K562 (cell line): Measurements from ENCODE around the gene KLK13. TPM values are rescaled to one million over a fixed set of nuclear protein-coding genes. Genes with fewer than 3 reads are reported as not detected.

Experiments used
- ATAC-seq: fragments of 200-7000 bp; cut with Tn5 transposase; 3 replicates; pipeline ENCODE4 v1.9.1; 2020; ENCODE audit warnings: moderate library complexity
- BruUV-seq: library from RNA; stranded (reverse); fragments of 400-500 nt; replicated peaks from 2 replicates; lab custom pipeline; 2021; lab: Mats Ljungman, UMichigan
- CTCF ChIA-PET: fragments of 300-600 bp; formaldehyde crosslinking; extraction: SDS; loops from one replicate; lab custom pipeline; 2021; ENCODE audit warnings: low intra/inter-chr PET ratio; lab: Yijun Ruan, JAX
- POLR2A ChIA-PET: fragments of 300-600, 350-650 bp; sonication (Branson Sonifier 250); formaldehyde crosslinking; extraction: SDS; loops from one replicate; lab custom pipeline; 2021; ENCODE audit warnings: antibody characterized with exemption, inconsistent platforms; lab: Yijun Ruan, JAX
- DNase-seq, 4 experiments: peaks; one replicate each; pipeline versions ENCODE4 v3.0.0 to v3.0.0-alpha.2; 2011 to 2018; ENCODE audit warnings: low spot score in 3 of 4, mixed read lengths in 3 of 4; ENCODE audit errors: extremely low read depth in 1 of 4
- FAIRE-seq: peaks from 2 replicates; lab custom pipeline; 2011; peaks lifted over from hg19 to GRCh38; lab: Jason Lieb, UNC
- H2AFZ ChIP-seq: 2 replicates; pipeline ENCODE4 v1.6.0; 2011; ENCODE audit warnings: low read depth, low read length, control low read depth, inconsistent platforms
- H3K27ac ChIP-seq: fragments of 200-600 bp; 3 replicates; pipeline ENCODE4 v1.8.0; 2011; ENCODE audit warnings: low read depth, mild to moderate bottlenecking, control low read depth, inconsistent platforms, low read length, moderate library complexity, mixed read lengths; ENCODE audit errors: extremely low read depth
- H3K27me3 ChIP-seq, 2 experiments: fragments of 300-600 bp in 1 of 2; 2 replicates in 1 of 2; 3 replicates in 1 of 2; pipeline versions ENCODE4 v1.6.0 to v1.8.0; 2011; ENCODE audit warnings: inconsistent platforms in 2 of 2, low read length in 2 of 2, mild to moderate bottlenecking in 1 of 2, mixed read lengths in 1 of 2, moderate library complexity in 1 of 2; ENCODE audit not compliant: control insufficient read depth in 2 of 2, insufficient read depth in 2 of 2
- H3K36me3 ChIP-seq: fragments of 300-600 bp; 3 replicates; pipeline ENCODE4 v1.8.0; 2011; ENCODE audit warnings: mild to moderate bottlenecking, low read length, inconsistent platforms; ENCODE audit not compliant: control insufficient read depth, insufficient read depth
- H3K4me1 ChIP-seq, 2 experiments: fragments of 200-600 bp in 1 of 2; replicated peaks in 1 of 2; 2 replicates in 1 of 2; 3 replicates in 1 of 2; pipeline versions ENCODE4 v1.5.1 to v1.8.0; 2011; ENCODE audit warnings: inconsistent platforms in 2 of 2, low read length in 2 of 2, mild to moderate bottlenecking in 1 of 2, mixed read lengths in 1 of 2, moderate library complexity in 1 of 2; ENCODE audit not compliant: control insufficient read depth in 2 of 2, insufficient read depth in 2 of 2
- H3K4me2 ChIP-seq: 2 replicates; pipeline ENCODE4 v1.6.1; 2011; ENCODE audit warnings: low read length, control low read depth, inconsistent platforms, mixed read lengths; ENCODE audit not compliant: insufficient read depth
- H3K4me3 ChIP-seq: fragments of 200-600 bp; sonication (generic), shearing (Covaris generic); 2 replicates; pipeline ENCODE4 v1.5.1; 2016; ENCODE audit warnings: control low read depth, inconsistent platforms
- H3K79me2 ChIP-seq: fragments of 200-600 bp; 3 replicates; pipeline ENCODE4 v1.8.0; 2011; ENCODE audit warnings: low read length, inconsistent platforms; ENCODE audit not compliant: control insufficient read depth, insufficient read depth
- H3K9ac ChIP-seq, 2 experiments: 2 replicates each; pipeline versions ENCODE4 v1.6.0 to v1.6.1; 2011; ENCODE audit warnings: low read depth in 2 of 2, low read length in 2 of 2, control low read depth in 1 of 2, inconsistent platforms in 1 of 2, mild to moderate bottlenecking in 1 of 2, mixed read lengths in 1 of 2; ENCODE audit not compliant: insufficient read depth in 1 of 2
- H3K9me1 ChIP-seq: one replicate; pipeline ENCODE4 v1.6.0; 2011; ENCODE audit warnings: inconsistent platforms, mild to moderate bottlenecking, low read length, moderate library complexity; ENCODE audit not compliant: control insufficient read depth, insufficient read depth
- H3K9me3 ChIP-seq: replicated peaks from 2 replicates; pipeline ENCODE4 v1.5.1; 2011; ENCODE audit warnings: low read depth, low read length, inconsistent platforms; ENCODE audit not compliant: control insufficient read depth, insufficient read depth
- H4K20me1 ChIP-seq: replicated peaks from 2 replicates; pipeline ENCODE4 v1.6.1; 2011; ENCODE audit warnings: low read length, inconsistent platforms, mixed read lengths; ENCODE audit not compliant: control insufficient read depth, insufficient read depth
- CAMTA2 ChIP-seq: fragments of 250-450 bp; sonication (Bioruptor Pico); conservative IDR thresholded peaks from 2 replicates; pipeline ENCODE4 v1.5.1; 2022
- DNMT1 ChIP-seq: fragments of 450-650 bp; IDR thresholded peaks from 2 replicates; pipeline ENCODE4 v1.6.1; 2016; ENCODE audit warnings: antibody characterized with exemption, mild to moderate bottlenecking
- HLTF ChIP-seq: fragments of 450-650 bp; IDR thresholded peaks from 2 replicates; pipeline ENCODE4 v1.6.1; 2016
- JUN ChIP-seq, 2 experiments: sonication (generic) in 1 of 2; formaldehyde crosslinking in 1 of 2; IDR thresholded peaks; 2 replicates each; pipeline versions ENCODE4 v1.6.1 to v1.8.0; 2012 to 2022; ENCODE audit warnings: borderline replicate concordance in 2 of 2, mild to moderate bottlenecking in 2 of 2, improper control_type of control experiment in 1 of 2, low read depth in 1 of 2, low read length in 1 of 2, missing genetic modification reagents in 1 of 2
- NFE2 ChIP-seq: IDR thresholded peaks from 2 replicates; pipeline ENCODE4 v1.6.1; 2014; ENCODE audit warnings: antibody characterized with exemption, low read depth
- NR2C1 ChIP-seq, 2 experiments: fragments of 450-650 bp; IDR thresholded peaks; 2 replicates each; pipeline ENCODE4 v1.6.1; 2017; ENCODE audit warnings: mild to moderate bottlenecking in 2 of 2, antibody characterized with exemption in 1 of 2, inconsistent platforms in 1 of 2, missing compliant biosample characterization in 1 of 2, missing genetic modification characterization in 1 of 2
- POLR2AphosphoS2 ChIP-seq: IDR thresholded peaks from 2 replicates; pipeline ENCODE4 v1.6.1; 2012; ENCODE audit warnings: low read length, improper control_type of control experiment
- RBM15 ChIP-seq: fragments of 200-400 bp; formaldehyde crosslinking; IDR thresholded peaks from 2 replicates; pipeline ENCODE4 v1.6.1; 2018; ENCODE audit warnings: mild to moderate bottlenecking, low read length, moderate library complexity; ENCODE audit not compliant: insufficient read depth
- SRSF1 ChIP-seq: fragments of 200-400 bp; formaldehyde crosslinking; IDR thresholded peaks from 2 replicates; pipeline ENCODE4 v1.6.1; 2017; ENCODE audit warnings: mild to moderate bottlenecking, low read depth, low read length, moderate library complexity
- SUPT5H ChIP-seq: fragments of 450-650 bp; IDR thresholded peaks from 2 replicates; pipeline ENCODE4 v1.6.1; 2016
- ZNF175 ChIP-seq: fragments of 200-800 bp; sonication (Bioruptor generic); IDR thresholded peaks from 2 replicates; pipeline ENCODE4 v1.6.1; 2016; ENCODE audit warnings: low read depth, mild to moderate bottlenecking, missing genetic modification characterization, missing compliant biosample characterization
- ZNF311 ChIP-seq: fragments of 250-450 bp; sonication (Bioruptor Pico); IDR thresholded peaks from 2 replicates; pipeline ENCODE4 v1.4.0; 2020; ENCODE audit warnings: mild to moderate bottlenecking, moderate library complexity
- whole genome bisulfite sequencing: fragments of 100-300 bp; shearing (Covaris generic); methylation state at CpG from one replicate; pipeline ENCODE4 v1.1.6; 2016; ENCODE audit warnings: low coverage, mixed read lengths; ENCODE audit not compliant: insufficient coverage; ENCODE audit errors: missing lambda C conversion rate; 5-methylcytosine and 5-hydroxymethylcytosine counted together
- in situ Hi-C: fragments of 300-500 bp; cut with MboI; formaldehyde crosslinking; loops from 4 replicates; pipeline ENCODE4 v1.15.0; 2018; ENCODE audit warnings: inconsistent platforms, mixed read lengths
- intact Hi-C: fragments of 100-400 bp; cut with micrococcal nuclease; formaldehyde crosslinking; loops from 2 replicates; pipeline ENCODE4 v1.14.2; 2022
- polyA plus RNA-seq, 8 experiments: library from polyadenylated mRNA; depleted of rRNA in 4 of 8; stranded (reverse) in 5 of 8; unstranded in 3 of 8; fragments of >200 nt; fragmentation: Nextera tagmentation in 2 of 8; fragmentation: Illumina TruSeq in 1 of 8; extraction: Ambion mirVana in 2 of 8; extraction: Trizol in 1 of 8; gene quantifications; 2 replicates each; pipeline versions ENCODE4 v1.2.1 to v1.2.3, GENCODE V29; 2011 to 2014; ENCODE audit warnings: inconsistent platforms in 1 of 8, missing spikeins in 1 of 8
- total RNA-seq, 7 experiments: library from RNA; depleted of rRNA in 6 of 7; stranded (reverse); fragments of >200 nt in 6 of 7; fragmentation: Illumina TruSeq in 2 of 7; extraction: Trizol in 2 of 7; gene quantifications; 2 replicates each; pipeline versions ENCODE4 v1.2.1 to v1.2.3, GENCODE V29; 2011 to 2021; ENCODE audit warnings: low replicate concordance in 1 of 7
- TF ChIP-seq, protein P1 (sequence below): fragments of 450-650 bp; IDR thresholded peaks from 2 replicates; pipeline ENCODE4 v1.6.1; 2018; ENCODE audit warnings: mild to moderate bottlenecking, low read depth; ENCODE audit not compliant: partially characterized antibody
- TF ChIP-seq, protein P2 (sequence below): fragments of 250-450 bp; sonication (Bioruptor Pico); IDR thresholded peaks from 2 replicates; pipeline ENCODE4 v1.4.0; 2020

Gene KLK13
- total and polyA plus RNA-seq, 9 of the 15 experiments (the other 6 are each of a cell fraction or from before 2014, with no cell fraction given): 0.72 to 9.0 (median 2.3) TPM

DNA sequence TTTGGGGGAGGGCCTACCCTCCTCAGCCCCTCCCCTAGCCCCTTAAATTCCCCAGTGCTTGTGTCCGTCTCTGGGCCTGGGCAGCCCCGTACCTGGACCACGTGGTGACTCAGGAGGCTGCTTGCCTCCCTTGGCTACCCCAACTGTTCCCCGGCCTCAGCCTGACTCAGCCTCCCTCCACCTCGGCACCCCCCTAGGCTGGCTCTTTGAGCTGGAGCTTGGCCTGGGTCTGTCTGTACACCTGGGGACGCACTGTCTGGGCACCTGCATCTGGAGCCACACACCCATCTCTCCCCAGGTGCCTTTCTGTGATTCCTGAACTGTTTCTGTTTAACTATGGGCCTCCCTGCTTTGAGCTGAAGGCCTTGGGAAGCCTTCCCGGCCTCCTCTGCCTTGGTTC lies 19.6 kb upstream of the KLK13 start:
- ATAC-seq: no peak
- Histone ChIP-seq H3K9ac (no peak overlapping the region), H3K4me3 (no peak overlapping the region), H3K36me3 (no peaks in the 10 kb centered on the region), H2AFZ (no peak overlapping the region), H3K27ac (no peak overlapping the region), H4K20me1 (no peaks in the 10 kb centered on the region; the same call in 1 of the 2 replicates), H3K27me3 (peaks cover 26 to 79% of the 10 kb centered on the region in 2 experiments; a peak in 4 of 5 replicates), H3K79me2 (no peaks in the 10 kb centered on the region), H3K4me2 (no peak overlapping the region), H3K4me1 (peaks cover 0 to 6% of the 10 kb centered on the region in 2 experiments; a peak in 2 of 5 replicates), H3K9me1 (no peaks in the 10 kb centered on the region), H3K9me3 (no peaks in the 10 kb centered on the region)
- DNase-seq: no peak
- FAIRE-seq: no peak
- ChIA-PET CTCF (no interaction called here), POLR2A (interaction anchor here (0.6 to 1.0 kb wide), 2 partner anchors 36 to 195 kb away, joined by 3 read pairs; no protein-coding TSS in a partner anchor)
- WGBS: 0% methylated on average over 7 of the region's 7 CpGs
- intact Hi-C loops (no loop called here), in situ Hi-C loops (no loop called here)
- BruUV-seq: no TSS peak
- TF ChIP-seq JUN (IDR thresholded peaks at IDR 0.05; ENCODE audit: borderline replicate concordance, low read depth, low read length) (no peak), JUN (CRISPR knock-in tag; IDR thresholded peaks at IDR 0.05; ENCODE audit: borderline replicate concordance) (no peak), ZNF311 (CRISPR knock-in tag) (no peak), SUPT5H (no peak)
- TF ChIP-seq, all 486 proteins: peak for 0

DNA sequence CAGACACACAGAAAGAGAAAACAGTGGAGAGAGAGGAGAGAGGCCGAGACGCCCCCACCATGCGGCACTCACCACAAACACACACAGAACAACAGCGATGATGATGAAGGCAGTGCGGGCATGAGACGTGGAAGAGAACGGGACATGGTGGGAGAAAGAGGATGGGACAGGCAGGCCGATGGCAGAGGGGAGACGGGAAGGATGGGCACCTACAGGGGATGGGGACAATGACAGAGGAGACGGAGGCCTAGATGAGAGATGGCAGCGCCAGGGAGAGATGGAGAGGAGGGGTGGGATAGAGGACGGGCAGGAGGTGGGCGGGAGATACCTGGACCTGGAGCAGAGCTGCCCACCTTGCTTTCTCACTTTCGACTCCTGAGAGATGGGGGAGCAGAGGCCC lies 18.9 kb upstream of the KLK13 start:
- no peak overlapping the region for H3K27ac ChIP-seq
- no peaks in the 10 kb centered on the region for H3K36me3 ChIP-seq
- no peaks in the 10 kb centered on the region for H3K9me1 ChIP-seq
- H3K4me1 ChIP-seq: peaks cover 0 to 10% of the 10 kb centered on the region in 2 experiments; a peak in 2 of 5 replicates
- H3K4me3 ChIP-seq: no peak overlapping the region
- intact Hi-C loops: no loop called here
- no peak overlapping the region for H3K4me2 ChIP-seq
- no peaks in the 10 kb centered on the region for H3K79me2 ChIP-seq
- ATAC-seq: no peak
- in situ Hi-C loops: no loop called here
- ChIA-PET CTCF (interaction anchor here (0.6 kb wide), 1 partner anchor 367 kb away, joined by 3 read pairs; no protein-coding TSS in a partner anchor), POLR2A (interaction anchor here (1.0 kb wide), 1 partner anchor 36 kb away, joined by 3 read pairs; no protein-coding TSS in a partner anchor)
- no peaks in the 10 kb centered on the region; the same call in 1 of the 2 replicates for H4K20me1 ChIP-seq
- no TSS peak for BruUV-seq
- no peaks in the 10 kb centered on the region for H3K9me3 ChIP-seq
- no peak overlapping the region for H2AFZ ChIP-seq
- no peak for FAIRE-seq
- H3K9ac ChIP-seq: no peak overlapping the region
- 0% methylated on average over 8 of the region's 14 CpGs for WGBS
- DNase-seq: no peak
- H3K27me3 ChIP-seq: peaks cover 23 to 77% of the 10 kb centered on the region in 2 experiments; a peak in 4 of 5 replicates
- TF ChIP-seq POLR2AphosphoS2 (no peak), RBM15 (no peak), ZNF175 (CRISPR knock-in tag) (no peak), DNMT1 (no peak), NFE2 (no peak), SRSF1 (no peak), HLTF (no peak), NR2C1 (IDR thresholded peaks at IDR 0.05) (no peak), NR2C1 (tag; IDR thresholded peaks at IDR 0.05) (no peak), CAMTA2 (no peak)
- TF ChIP-seq, protein P1, sequence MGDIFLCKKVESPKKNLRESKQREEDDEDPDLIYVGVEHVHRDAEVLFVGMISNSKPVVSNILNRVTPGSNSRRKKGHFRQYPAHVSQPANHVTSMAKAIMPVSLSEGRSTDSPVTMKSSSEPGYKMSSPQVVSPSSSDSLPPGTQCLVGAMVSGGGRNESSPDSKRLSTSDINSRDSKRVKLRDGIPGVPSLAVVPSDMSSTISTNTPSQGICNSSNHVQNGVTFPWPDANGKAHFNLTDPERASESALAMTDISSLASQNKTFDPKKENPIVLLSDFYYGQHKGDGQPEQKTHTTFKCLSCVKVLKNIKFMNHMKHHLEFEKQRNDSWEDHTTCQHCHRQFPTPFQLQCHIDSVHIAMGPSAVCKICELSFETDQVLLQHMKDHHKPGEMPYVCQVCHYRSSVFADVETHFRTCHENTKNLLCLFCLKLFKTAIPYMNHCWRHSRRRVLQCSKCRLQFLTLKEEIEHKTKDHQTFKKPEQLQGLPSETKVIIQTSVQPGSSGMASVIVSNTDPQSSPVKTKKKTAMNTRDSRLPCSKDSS: no peak
- TF ChIP-seq, protein P2, sequence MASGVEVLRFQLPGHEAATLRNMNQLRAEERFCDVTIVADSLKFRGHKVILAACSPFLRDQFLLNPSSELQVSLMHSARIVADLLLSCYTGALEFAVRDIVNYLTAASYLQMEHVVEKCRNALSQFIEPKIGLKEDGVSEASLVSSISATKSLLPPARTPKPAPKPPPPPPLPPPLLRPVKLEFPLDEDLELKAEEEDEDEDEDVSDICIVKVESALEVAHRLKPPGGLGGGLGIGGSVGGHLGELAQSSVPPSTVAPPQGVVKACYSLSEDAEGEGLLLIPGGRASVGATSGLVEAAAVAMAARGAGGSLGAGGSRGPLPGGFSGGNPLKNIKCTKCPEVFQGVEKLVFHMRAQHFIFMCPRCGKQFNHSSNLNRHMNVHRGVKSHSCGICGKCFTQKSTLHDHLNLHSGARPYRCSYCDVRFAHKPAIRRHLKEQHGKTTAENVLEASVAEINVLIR (CRISPR knock-in tag): no peak
